Measurements from ENCODE around the gene ENTREP1.

DNA sequence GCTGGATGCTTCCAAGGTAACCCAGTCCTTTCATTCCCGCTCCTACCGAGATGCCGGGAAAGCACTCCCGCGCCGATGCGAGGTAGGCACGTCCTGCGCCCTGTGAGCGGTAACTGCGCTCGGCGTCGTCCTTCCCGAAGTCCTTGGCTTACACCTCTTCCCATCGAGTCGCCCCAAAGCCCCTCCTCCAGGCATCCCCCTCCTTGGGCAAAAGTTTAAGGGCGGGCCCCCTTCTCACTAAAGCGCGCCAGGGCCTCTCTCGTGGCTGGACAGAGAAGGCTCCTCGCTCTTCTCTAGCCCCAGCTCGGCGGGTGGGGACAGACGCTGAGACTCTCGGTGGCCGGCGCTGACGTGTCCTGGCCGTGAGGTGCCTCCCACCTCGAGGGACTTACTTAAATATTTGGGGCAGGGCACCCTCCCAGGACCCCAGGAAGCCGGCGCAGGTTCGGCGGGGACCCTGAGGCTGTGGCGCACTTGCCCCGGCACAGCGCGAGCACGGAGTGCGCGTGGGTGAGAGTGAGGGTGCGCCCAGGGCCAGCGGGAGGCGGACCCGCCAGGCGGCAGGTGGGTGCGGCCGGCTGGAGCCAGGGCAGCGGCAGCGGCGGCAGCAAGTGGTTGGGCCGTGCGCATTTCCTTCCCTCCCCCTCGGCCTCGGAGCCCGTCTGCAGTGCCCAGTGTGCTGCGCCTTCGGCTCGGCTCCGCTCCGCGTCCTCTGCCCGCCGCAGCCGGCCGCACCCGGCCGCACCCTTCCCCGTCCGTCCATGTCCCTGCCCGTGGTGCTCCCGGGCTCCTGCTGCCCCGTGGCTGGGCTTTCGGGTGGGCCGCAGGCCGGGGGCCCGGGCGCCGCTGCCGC, at the start of gene ENTREP1:
- TF ChIP-seq, protein P1, sequence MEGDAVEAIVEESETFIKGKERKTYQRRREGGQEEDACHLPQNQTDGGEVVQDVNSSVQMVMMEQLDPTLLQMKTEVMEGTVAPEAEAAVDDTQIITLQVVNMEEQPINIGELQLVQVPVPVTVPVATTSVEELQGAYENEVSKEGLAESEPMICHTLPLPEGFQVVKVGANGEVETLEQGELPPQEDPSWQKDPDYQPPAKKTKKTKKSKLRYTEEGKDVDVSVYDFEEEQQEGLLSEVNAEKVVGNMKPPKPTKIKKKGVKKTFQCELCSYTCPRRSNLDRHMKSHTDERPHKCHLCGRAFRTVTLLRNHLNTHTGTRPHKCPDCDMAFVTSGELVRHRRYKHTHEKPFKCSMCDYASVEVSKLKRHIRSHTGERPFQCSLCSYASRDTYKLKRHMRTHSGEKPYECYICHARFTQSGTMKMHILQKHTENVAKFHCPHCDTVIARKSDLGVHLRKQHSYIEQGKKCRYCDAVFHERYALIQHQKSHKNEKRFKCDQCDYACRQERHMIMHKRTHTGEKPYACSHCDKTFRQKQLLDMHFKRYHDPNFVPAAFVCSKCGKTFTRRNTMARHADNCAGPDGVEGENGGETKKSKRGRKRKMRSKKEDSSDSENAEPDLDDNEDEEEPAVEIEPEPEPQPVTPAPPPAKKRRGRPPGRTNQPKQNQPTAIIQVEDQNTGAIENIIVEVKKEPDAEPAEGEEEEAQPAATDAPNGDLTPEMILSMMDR (IDR thresholded peaks at IDR 0.05; ENCODE audit: poor library complexity) = no peak
- no peak for TF ChIP-seq EZH2phosphoT487 (IDR thresholded peaks at IDR 0.05; ENCODE audit: low read depth, severe bottlenecking, unreplicated experiment)
- TF ChIP-seq EZH2 (IDR thresholded peaks at IDR 0.05; ENCODE audit: borderline replicate concordance) = no peak
